Psoas muscle (tissue), 8 donors: ENCODE data around the gene HOMER1. TPM values are rescaled to one million over a fixed set of nuclear protein-coding genes. Genes with fewer than 3 reads are reported as not detected.

Experiments
- ATAC-seq, 4 donors: fragments of 200-7000 bp; cut with Tn5 transposase; one replicate each; pipeline ENCODE4 v1.9.1; 2020; ENCODE audit warnings: moderate library complexity in 3 of 4, mild to moderate bottlenecking in 2 of 4
- DNase-seq, 2 donors: peaks; one replicate each; pipeline ENCODE4 v3.0.0-alpha.2; 2020
- H3K27ac ChIP-seq: fragments of 200-600 bp; one replicate; pipeline ENCODE4 v1.8.0; 2022
- H3K27me3 ChIP-seq, 3 donors: fragments of 200-600 bp in 1 of 3; one replicate each; pipeline versions ENCODE4 v1.6.1 to v1.8.0; 2013 to 2022; ENCODE audit warnings: low read length in 2 of 3, mild to moderate bottlenecking in 2 of 3, moderate library complexity in 1 of 3; ENCODE audit not compliant: insufficient read depth in 3 of 3
- H3K36me3 ChIP-seq, 2 donors: fragments of 200-600 bp in 1 of 2; one replicate each; pipeline versions ENCODE4 v1.6.1 to v1.8.0; 2013 to 2022; ENCODE audit warnings: low read depth in 1 of 2, mild to moderate bottlenecking in 1 of 2, moderate library complexity in 1 of 2; ENCODE audit not compliant: insufficient read depth in 1 of 2
- H3K4me1 ChIP-seq: fragments of 200-600 bp; one replicate; pipeline ENCODE4 v1.8.0; 2022
- H3K4me3 ChIP-seq: fragments of 200-600 bp; one replicate; pipeline ENCODE4 v1.8.0; 2022; ENCODE audit warnings: mild to moderate bottlenecking
- H3K9me3 ChIP-seq: fragments of 200-600 bp; one replicate; pipeline ENCODE4 v1.8.0; 2022
- WGBS, 3 donors: extraction: QIAGEN DNeasy Blood & Tissue Kit; methylation state at CpG; one replicate each; pipeline versions ENCODE4 v1.1.6 to v1.1.7; 2013; 5-methylcytosine and 5-hydroxymethylcytosine counted together
- intact Hi-C, 2 donors: fragments of 100-400 bp; cut with DNase I; formaldehyde crosslinking; loops; one replicate each; pipeline versions ENCODE4 v1.11.0 to v1.14.2; 2022
- polyA plus RNA-seq, 3 donors: library from polyadenylated mRNA; stranded (reverse); fragments of 200-250 nt; gene quantifications; one replicate each; pipeline ENCODE4 v1.2.3, GENCODE V29; 2013
- total RNA-seq, 4 donors: library from RNA; stranded (reverse); fragmentation: NEBNext Ultra II Directional in 2 of 4; extraction: Animal tissue kit (Norgen Biotek cat#: 25700) in 2 of 4; gene quantifications; one replicate each; pipeline versions ENCODE4 v1.2.1 to v1.2.4, GENCODE V29; 2021 to 2023
- TF ChIP-seq, protein P1 (sequence below): fragments of 200-600 bp; IDR thresholded peaks from one replicate; pipeline ENCODE4 v1.8.0; 2022; ENCODE audit warnings: antibody characterized with exemption
- donor health status: healthy with polysubstance abuse.
- donor health status: DM: no; HTN: no; CAD: no; lungs with moderate emphysema.
- donor health status: Bipolar disorder and iron deficiency.
- donor health status: healthy.
- donor health status: DM: yes; HTN: yes; CAD: no.
- donor health status: DM: no; HTN: no; CAD: no.
- donor health status: DM: no; HTN: no; CAD: no.
- donor health status: DM: yes; HTN: yes; CAD: no.

The HOMER1 gene
- total and polyA plus RNA-seq, 7 donors, result 3.2 to 52.4 (median 34.3) TPM

DNA sequence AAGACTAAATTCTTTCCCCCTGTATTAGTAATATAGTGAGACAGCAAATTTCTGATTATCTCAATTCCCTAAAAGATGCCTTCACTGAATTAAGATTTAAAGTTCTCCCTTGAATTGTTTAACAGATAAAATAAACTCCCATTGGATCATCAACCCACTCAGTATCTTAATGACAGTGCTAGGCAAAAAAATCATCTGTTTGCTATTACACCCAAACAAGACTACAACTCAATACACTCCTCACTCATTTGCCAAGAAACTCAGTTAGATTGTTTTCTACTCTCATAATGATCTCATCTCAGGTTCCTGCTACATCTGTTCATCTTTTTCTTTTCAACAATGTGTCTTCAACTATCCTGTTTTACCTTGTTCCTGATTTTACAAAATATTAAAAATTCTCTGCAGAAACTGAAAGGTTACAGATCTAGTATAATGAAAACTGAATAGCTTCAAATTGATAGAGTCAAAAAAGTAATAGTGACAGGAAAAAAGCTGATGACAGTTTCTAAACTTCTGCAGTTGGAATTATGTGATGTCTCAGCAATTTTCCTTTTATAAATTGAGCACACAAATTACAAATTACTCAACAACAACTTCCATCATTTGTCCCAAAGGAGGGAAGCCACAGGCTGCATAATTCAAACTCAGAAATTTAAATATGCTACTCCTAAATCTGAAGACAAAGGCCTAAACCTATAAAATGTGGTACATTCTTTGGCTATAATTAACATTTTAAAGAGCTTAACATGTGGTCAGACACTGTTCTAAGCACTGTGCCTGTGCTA, 39.4 kb downstream of the HOMER1 start:
- TF ChIP-seq, protein P1, sequence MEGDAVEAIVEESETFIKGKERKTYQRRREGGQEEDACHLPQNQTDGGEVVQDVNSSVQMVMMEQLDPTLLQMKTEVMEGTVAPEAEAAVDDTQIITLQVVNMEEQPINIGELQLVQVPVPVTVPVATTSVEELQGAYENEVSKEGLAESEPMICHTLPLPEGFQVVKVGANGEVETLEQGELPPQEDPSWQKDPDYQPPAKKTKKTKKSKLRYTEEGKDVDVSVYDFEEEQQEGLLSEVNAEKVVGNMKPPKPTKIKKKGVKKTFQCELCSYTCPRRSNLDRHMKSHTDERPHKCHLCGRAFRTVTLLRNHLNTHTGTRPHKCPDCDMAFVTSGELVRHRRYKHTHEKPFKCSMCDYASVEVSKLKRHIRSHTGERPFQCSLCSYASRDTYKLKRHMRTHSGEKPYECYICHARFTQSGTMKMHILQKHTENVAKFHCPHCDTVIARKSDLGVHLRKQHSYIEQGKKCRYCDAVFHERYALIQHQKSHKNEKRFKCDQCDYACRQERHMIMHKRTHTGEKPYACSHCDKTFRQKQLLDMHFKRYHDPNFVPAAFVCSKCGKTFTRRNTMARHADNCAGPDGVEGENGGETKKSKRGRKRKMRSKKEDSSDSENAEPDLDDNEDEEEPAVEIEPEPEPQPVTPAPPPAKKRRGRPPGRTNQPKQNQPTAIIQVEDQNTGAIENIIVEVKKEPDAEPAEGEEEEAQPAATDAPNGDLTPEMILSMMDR, result no peak
- Histone ChIP-seq H3K4me1 (peaks cover 61% of the 10 kb centered on the region), H3K4me3 (no peak overlapping the region), H3K36me3 (no peaks in the 10 kb centered on the region), H3K27me3 (no peaks in the 10 kb centered on the region), H3K9me3 (no peaks in the 10 kb centered on the region), H3K27ac (no peak overlapping the region)
- no peak for ATAC-seq
- DNase-seq, result no peak
- intact Hi-C loops, result loop anchor here in 1 of 2 donors (10.0 kb wide), 1 partner anchor 240 kb away; the partner anchor contains the start of gene JMY

DNA sequence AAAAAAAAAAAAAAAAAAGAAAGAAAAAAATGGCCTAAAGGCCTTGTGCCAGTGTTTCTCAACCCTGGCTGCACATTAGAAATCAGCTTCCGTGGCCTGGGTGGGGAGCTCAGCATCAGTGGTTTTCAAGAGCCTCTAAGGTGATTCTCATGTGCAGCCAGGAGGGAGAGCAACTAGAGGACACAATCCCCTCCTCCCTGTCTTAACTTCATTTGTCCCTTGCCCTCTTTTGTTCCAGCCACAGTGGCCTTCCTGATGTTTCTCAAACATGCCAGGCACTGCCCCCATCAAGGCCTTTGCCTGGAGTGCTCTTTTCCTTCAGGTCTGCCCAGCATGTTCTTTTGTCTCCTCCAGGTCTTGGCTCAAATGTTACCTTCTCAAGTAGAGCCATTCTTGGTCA, 42.4 kb downstream of the HOMER1 start:
- Histone ChIP-seq H3K27me3 (no peaks in the 10 kb centered on the region), H3K27ac (no peak overlapping the region), H3K36me3 (no peaks in the 10 kb centered on the region), H3K4me1 (peaks cover 46% of the 10 kb centered on the region), H3K9me3 (no peaks in the 10 kb centered on the region), H3K4me3 (no peak overlapping the region)
- ATAC-seq (peak in 1 of 4 donors; percentile 54), DNase-seq (no peak)
- TF ChIP-seq, protein P1, result no peak
- intact Hi-C loops, result loop anchor here in 1 of 2 donors (10.0 kb wide), 1 partner anchor 237 kb away; the partner anchor contains the start of gene JMY
- 50 to 92% (median 60%) methylated on average over 1 of the region's 1 CpG for WGBS, 3 donors

DNA sequence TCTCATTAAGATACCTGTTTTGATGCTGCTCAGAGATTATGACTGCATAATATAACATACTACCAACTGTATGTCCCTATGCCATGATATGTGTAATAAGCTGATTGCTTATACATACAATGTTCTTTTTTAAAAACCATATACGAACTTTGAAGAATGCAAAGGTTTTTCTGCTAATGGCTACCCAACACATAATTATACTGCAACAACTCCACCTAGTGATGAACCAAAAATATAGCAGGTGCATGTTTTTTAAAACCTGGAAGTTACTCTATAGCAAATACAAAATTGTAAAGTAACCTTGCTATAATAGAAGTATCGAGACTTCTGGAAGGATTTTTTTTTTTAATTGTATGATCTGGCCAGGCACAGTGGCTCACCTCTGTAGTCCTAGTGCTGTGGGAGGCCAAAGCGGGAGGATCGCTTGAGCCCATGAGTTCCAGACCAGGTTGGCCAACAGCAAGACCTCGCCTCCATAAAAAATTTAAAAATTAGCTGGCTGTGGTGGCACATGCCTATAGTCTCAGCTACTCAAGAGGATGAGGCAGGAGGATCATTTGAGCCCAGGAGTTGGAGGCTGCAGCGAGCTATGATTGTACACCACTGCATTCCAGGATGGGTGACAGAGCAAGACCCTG, 49.1 kb downstream of the HOMER1 start:
- WGBS, 3 donors, result 68 to 75% (median 72%) methylated on average over 6 of the region's 6 CpGs
- Histone ChIP-seq H3K4me3 (no peak overlapping the region), H3K27ac (no peak overlapping the region), H3K4me1 (peaks cover 18% of the 10 kb centered on the region), H3K9me3 (no peaks in the 10 kb centered on the region), H3K27me3 (no peaks in the 10 kb centered on the region), H3K36me3 (no peaks in the 10 kb centered on the region)
- intact Hi-C loops, result loop anchor here in 1 of 2 donors (10.0 kb wide), 1 partner anchor 330 kb away; no protein-coding TSS in a partner anchor
- ATAC-seq (peak; percentile 16 to 76 (median 60)), DNase-seq (no peak)
- TF ChIP-seq, protein P1, result peak; percentile 61

DNA sequence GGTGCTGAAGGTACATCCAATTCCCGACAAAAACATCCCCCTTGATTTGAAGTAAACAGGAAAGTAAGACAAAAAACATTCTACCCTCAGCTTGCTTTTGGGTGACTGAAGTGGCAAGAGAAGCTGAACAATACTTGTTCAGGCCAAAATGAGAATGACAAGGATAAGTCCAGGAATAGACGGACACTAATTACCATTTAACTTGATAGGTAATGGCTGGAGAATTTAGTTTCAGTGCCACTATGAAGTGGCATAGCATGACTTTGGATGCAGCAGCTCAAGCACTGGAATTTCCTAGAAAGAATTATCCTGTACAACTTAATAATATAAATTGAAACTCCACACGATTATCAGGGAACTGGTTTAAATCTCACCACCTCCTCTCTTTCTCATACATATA, 49.7 kb downstream of the HOMER1 start:
- Histone ChIP-seq H3K27ac (no peak overlapping the region), H3K4me3 (no peak overlapping the region), H3K27me3 (no peaks in the 10 kb centered on the region), H3K36me3 (no peaks in the 10 kb centered on the region), H3K9me3 (no peaks in the 10 kb centered on the region), H3K4me1 (peaks cover 12% of the 10 kb centered on the region)
- DNase-seq, result no peak
- 36 to 62% (median 47%) methylated on average over 3 of the region's 3 CpGs for WGBS, 3 donors
- intact Hi-C loops, result loop anchor here in 1 of 2 donors (10.0 kb wide), 1 partner anchor 329 kb away; no protein-coding TSS in a partner anchor
- TF ChIP-seq, protein P1, result no peak
- peak in 2 of 4 donors; percentile 26 to 61 for ATAC-seq
